H1 (cell line): ENCODE measurements around the gene TNFRSF14. TPM values are rescaled to one million over a fixed set of nuclear protein-coding genes. Genes with fewer than 3 reads are reported as not detected.
A peak's percentile ranks its signal among the peaks of the same experiment; 100 is the strongest.

ENCODE experiments used
- CTCF ChIA-PET: fragments of 300-600 bp; sonication (Branson Sonifier 250); formaldehyde crosslinking; loops from one replicate; lab custom pipeline; 2021; ENCODE audit not compliant: partially characterized antibody; lab: Charles Lee
- POLR2A ChIA-PET: fragments of 300-600 bp; sonication (Branson Sonifier 250); formaldehyde crosslinking; loops from one replicate; lab custom pipeline; 2021; ENCODE audit warnings: inconsistent platforms; ENCODE audit not compliant: partially characterized antibody; lab: Charles Lee
- DNase-seq, 2 experiments: peaks; one replicate each; pipeline versions ENCODE4 v3.0.0 to v3.0.0-alpha.2; 2010 to 2022; ENCODE audit warnings: low spot score in 2 of 2, low read depth in 1 of 2, mixed read lengths in 1 of 2
- FAIRE-seq: peaks from 2 replicates; lab custom pipeline; 2011; peaks lifted over from hg19 to GRCh38; lab: Jason Lieb, UNC
- H2AFZ ChIP-seq: 2 replicates; pipeline ENCODE4 v1.8.1; 2012; ENCODE audit warnings: low read length, inconsistent platforms
- H2AK5ac ChIP-seq: 2 replicates; pipeline ENCODE4 v1.6.1; 2013; ENCODE audit warnings: low read depth, low read length
- H2BK120ac ChIP-seq: replicated peaks from 2 replicates; pipeline ENCODE3; 2013; ENCODE audit warnings: low read depth, low read length, inconsistent platforms
- H2BK12ac ChIP-seq: 2 replicates; pipeline ENCODE4 v1.6.1; 2013; ENCODE audit warnings: low read depth, low read length
- H2BK15ac ChIP-seq: 2 replicates; pipeline ENCODE4 v1.6.1; 2013; ENCODE audit warnings: low read length
- H2BK20ac ChIP-seq: 2 replicates; pipeline ENCODE4 v1.6.1; 2013; ENCODE audit warnings: low read length
- H2BK5ac ChIP-seq: 2 replicates; pipeline ENCODE4 v1.6.1; 2013; ENCODE audit warnings: low read depth, low read length
- H3K14ac ChIP-seq: 2 replicates; pipeline ENCODE4 v1.6.1; 2013; ENCODE audit warnings: inconsistent platforms; ENCODE audit not compliant: insufficient read length
- H3K18ac ChIP-seq: 2 replicates; pipeline ENCODE4 v1.6.1; 2013; ENCODE audit warnings: low read length; ENCODE audit errors: extremely low read depth
- H3K23ac ChIP-seq: 2 replicates; pipeline ENCODE4 v1.6.1; 2013; ENCODE audit warnings: inconsistent platforms; ENCODE audit not compliant: insufficient read length
- H3K23me2 ChIP-seq: 2 replicates; pipeline ENCODE4 v1.6.1; 2013; ENCODE audit warnings: low read depth, low read length
- H3K27ac ChIP-seq: 2 replicates; pipeline ENCODE4 v1.6.1; 2011; ENCODE audit warnings: low read depth, low read length, inconsistent platforms
- H3K27me3 ChIP-seq, 4 experiments: replicated peaks in 1 of 4; 1 replicate in 1 of 4; 2 replicates in 3 of 4; pipeline versions ENCODE4 v1.6.1 to v1.8.1; 2011 to 2013; ENCODE audit warnings: low read length in 3 of 4, mild to moderate bottlenecking in 3 of 4, inconsistent platforms in 2 of 4, mixed read lengths in 2 of 4, moderate library complexity in 1 of 4; ENCODE audit not compliant: control insufficient read depth in 3 of 4, insufficient read depth in 3 of 4; ENCODE audit errors: extremely low read depth in 1 of 4
- H3K36me3 ChIP-seq, 4 experiments: 2 replicates each; pipeline versions ENCODE4 v1.6.1 to v1.8.1; 2011 to 2013; ENCODE audit warnings: mild to moderate bottlenecking in 4 of 4, low read length in 3 of 4, moderate library complexity in 2 of 4, control low read depth in 1 of 4, inconsistent platforms in 1 of 4; ENCODE audit not compliant: insufficient read depth in 4 of 4, control insufficient read depth in 2 of 4
- H3K4ac ChIP-seq: replicated peaks from 2 replicates; pipeline ENCODE3; 2013; ENCODE audit warnings: low read length, low read depth, mixed read lengths, inconsistent platforms; ENCODE audit not compliant: insufficient read length
- H3K4me1 ChIP-seq, 4 experiments: replicated peaks in 1 of 4; 1 replicate in 1 of 4; 2 replicates in 3 of 4; pipeline versions ENCODE4 v1.6.1 to v1.8.1; 2011 to 2013; ENCODE audit warnings: low read length in 3 of 4, inconsistent platforms in 2 of 4, mixed read lengths in 1 of 4; ENCODE audit not compliant: insufficient read depth in 4 of 4, control insufficient read depth in 3 of 4
- H3K4me2 ChIP-seq, 2 experiments: 2 replicates each; pipeline versions ENCODE4 v1.6.1 to v1.8.1; 2011 to 2013; ENCODE audit warnings: low read depth in 2 of 2, low read length in 2 of 2, control low read depth in 1 of 2, inconsistent platforms in 1 of 2, mild to moderate bottlenecking in 1 of 2; ENCODE audit not compliant: insufficient read depth in 1 of 2
- H3K4me3 ChIP-seq, 4 experiments: fragments of 200-600, 300-600 bp in 1 of 4; sonication (generic), shearing (Covaris generic), sonication (Bioruptor Twin) in 1 of 4; 2 replicates each; pipeline versions ENCODE4 v1.5.1 to v1.8.1; 2011 to 2016; ENCODE audit warnings: low read length in 4 of 4, low read depth in 3 of 4, control low read depth in 2 of 4, inconsistent platforms in 2 of 4, mild to moderate bottlenecking in 2 of 4, mixed read lengths in 1 of 4, moderate library complexity in 1 of 4; ENCODE audit not compliant: insufficient read depth in 2 of 4; ENCODE audit errors: extremely low read depth in 1 of 4
- H3K56ac ChIP-seq: replicated peaks from 2 replicates; pipeline ENCODE3; 2013; ENCODE audit warnings: low read depth, mild to moderate bottlenecking, mixed read lengths, low read length, inconsistent platforms; ENCODE audit not compliant: insufficient read length
- H3K79me1 ChIP-seq: 2 replicates; pipeline ENCODE4 v1.6.1; 2013; ENCODE audit warnings: low read depth, low read length, control low read depth
- H3K79me2 ChIP-seq, 2 experiments: 2 replicates each; pipeline versions ENCODE4 v1.6.1 to v1.8.1; 2012 to 2013; ENCODE audit warnings: low read length in 2 of 2, mild to moderate bottlenecking in 2 of 2, inconsistent platforms in 1 of 2; ENCODE audit not compliant: insufficient read depth in 2 of 2, control insufficient read depth in 1 of 2
- H3K9ac ChIP-seq, 4 experiments: replicated peaks in 1 of 4; 1 replicate in 1 of 4; 2 replicates in 3 of 4; pipeline versions ENCODE4 v1.6.1 to v1.8.1; 2011 to 2013; ENCODE audit warnings: low read depth in 3 of 4, low read length in 3 of 4, control low read depth in 2 of 4, mild to moderate bottlenecking in 2 of 4, moderate library complexity in 2 of 4, inconsistent platforms in 1 of 4; ENCODE audit errors: extremely low read depth in 1 of 4
- H3K9me3 ChIP-seq, 2 experiments: 2 replicates each; pipeline versions ENCODE4 v1.6.1 to v1.8.1; 2012 to 2013; ENCODE audit warnings: mild to moderate bottlenecking in 2 of 2, moderate library complexity in 2 of 2, control low read depth in 1 of 2, inconsistent platforms in 1 of 2, low read depth in 1 of 2, low read length in 1 of 2, mixed read lengths in 1 of 2; ENCODE audit not compliant: insufficient read depth in 2 of 2
- H4K20me1 ChIP-seq, 2 experiments: replicated peaks in 1 of 2; 2 replicates each; pipeline versions ENCODE3 to v1.8.1; 2011 to 2013; ENCODE audit warnings: inconsistent platforms in 2 of 2, low read length in 2 of 2, mild to moderate bottlenecking in 1 of 2; ENCODE audit not compliant: insufficient read depth in 2 of 2, control insufficient read depth in 1 of 2
- H4K5ac ChIP-seq: 2 replicates; pipeline ENCODE4 v1.6.1; 2013; ENCODE audit warnings: low read length, low read depth, mixed read lengths, inconsistent platforms; ENCODE audit not compliant: insufficient read length
- H4K8ac ChIP-seq: 2 replicates; pipeline ENCODE4 v1.8.0; 2013; ENCODE audit warnings: mild to moderate bottlenecking, moderate library complexity, low read length, inconsistent platforms; ENCODE audit not compliant: insufficient read depth; ENCODE audit errors: extremely low read depth
- H4K91ac ChIP-seq: replicated peaks from 2 replicates; pipeline ENCODE3; 2013; ENCODE audit warnings: low read length, mixed read lengths, inconsistent platforms; ENCODE audit not compliant: insufficient read length
- BACH1 ChIP-seq: IDR thresholded peaks from 2 replicates; pipeline ENCODE4 v1.6.1; 2012; ENCODE audit warnings: low read length, improper control_type of control experiment
- CHD1 ChIP-seq: IDR thresholded peaks from 2 replicates; pipeline ENCODE4 v1.6.1; 2012; ENCODE audit warnings: low read depth, low read length, improper control_type of control experiment
- CREB1 ChIP-seq: IDR thresholded peaks from 2 replicates; pipeline ENCODE4 v1.6.1; 2012; ENCODE audit warnings: inconsistent platforms
- EP300 ChIP-seq, 2 experiments: IDR thresholded peaks; 1 replicate in 1 of 2; 2 replicates in 1 of 2; pipeline ENCODE4 v1.6.1; 2011 to 2012; ENCODE audit warnings: low read depth in 2 of 2, low read length in 2 of 2, mild to moderate bottlenecking in 2 of 2, borderline replicate concordance in 1 of 2, inconsistent platforms in 1 of 2, moderate library complexity in 1 of 2
- GTF2F1 ChIP-seq: IDR thresholded peaks from 2 replicates; pipeline ENCODE4 v1.6.1; 2012; ENCODE audit warnings: low read depth, low read length, improper control_type of control experiment, borderline replicate concordance
- RBBP5 ChIP-seq: IDR thresholded peaks from 2 replicates; pipeline ENCODE4 v1.7.1; 2012; ENCODE audit warnings: low read depth, mild to moderate bottlenecking, inconsistent platforms, low read length, moderate library complexity, borderline replicate concordance
- SAP30 ChIP-seq: fragments of 300-600 bp; sonication (generic); IDR thresholded peaks from 2 replicates; pipeline ENCODE4 v1.7.1; 2012; ENCODE audit warnings: low read length, moderate library complexity, mild to moderate bottlenecking, inconsistent platforms; ENCODE audit not compliant: insufficient read depth, insufficient replicate concordance
- SIN3A ChIP-seq, 2 experiments: IDR thresholded peaks in 1 of 2; conservative IDR thresholded peaks in 1 of 2; 2 replicates each; pipeline ENCODE4 v1.6.1; 2011 to 2012; ENCODE audit warnings: low read length in 2 of 2, improper control_type of control experiment in 1 of 2, low read depth in 1 of 2, mild to moderate bottlenecking in 1 of 2
- WGBS, 2 experiments: shearing (Covaris generic) in 1 of 2; methylation state at CpG; one replicate each; pipeline versions ENCODE4 v1.1.6 to v1.1.7; 2013 to 2015; ENCODE audit warnings: low lambda C conversion rate in 2 of 2, mixed read lengths in 2 of 2, inconsistent platforms in 1 of 2, low coverage in 1 of 2, missing lambda C conversion rate in 1 of 2; ENCODE audit not compliant: insufficient replicate concordance in 2 of 2, insufficient coverage in 1 of 2, insufficient read length in 1 of 2; ENCODE audit errors: extremely low coverage in 1 of 2, missing lambda C conversion rate in 1 of 2; 5-methylcytosine and 5-hydroxymethylcytosine counted together
- polyA plus RNA-seq, 7 experiments: library from polyadenylated mRNA; depleted of rRNA in 3 of 7; stranded (reverse) in 5 of 7; unstranded in 2 of 7; fragments of >200 nt in 5 of 7; fragments of 200-250 nt in 2 of 7; gene quantifications; 1 replicate in 5 of 7; 2 replicates in 1 of 7; 4 replicates in 1 of 7; pipeline versions ENCODE4 v1.2.1 to v1.2.3, GENCODE V29; 2011 to 2013; ENCODE audit warnings: missing spikeins in 2 of 7, mixed read lengths in 2 of 7
- total RNA-seq: library from RNA; stranded (reverse); fragmentation: NEBNext Ultra II Directional; extraction: Animal tissue kit (Norgen Biotek cat#: 25700); gene quantifications from 2 replicates; pipeline ENCODE4 v1.2.1, GENCODE V29; 2021

The TNFRSF14 gene
- total and polyA plus RNA-seq, 2 of the 8 experiments (the other 6 are each of a cell fraction or from before 2014, with no cell fraction given), result 0.36 to 0.50 TPM

GRCh38 chr1:2566101-2567045 is 10.2 kb downstream of the TNFRSF14 start:
- Histone ChIP-seq H3K23ac (no peak overlapping the region), H3K4me1 (peaks cover 0 to 5% (median 0%) of the 10 kb centered on the region in 4 experiments; a peak in 1 of 7 replicates), H3K9me3 (no peaks in the 10 kb centered on the region), H3K27me3 (no peaks in the 10 kb centered on the region), H2BK120ac (no peak overlapping the region), H3K4me3 (no peak overlapping the region), H2BK20ac (no peak overlapping the region), H2AFZ (no peak overlapping the region), H3K14ac (no peak overlapping the region), H3K9ac (no peak overlapping the region), H3K79me2 (no peaks in the 10 kb centered on the region), H3K36me3 (no peaks in the 10 kb centered on the region), H3K56ac (no peak overlapping the region), H4K91ac (no peak overlapping the region), H3K4me2 (no peak overlapping the region), H3K79me1 (no peaks in the 10 kb centered on the region), H3K23me2 (no peaks in the 10 kb centered on the region), H4K8ac (peak overlapping the region; percentile 79; the same call in 1 of the 2 replicates), H3K4ac (no peak overlapping the region), H3K27ac (no peak overlapping the region), H3K18ac (no peak overlapping the region), H2AK5ac (no peak overlapping the region), H4K20me1 (no peaks in the 10 kb centered on the region), H2BK12ac (no peak overlapping the region), H2BK5ac (no peak overlapping the region), H2BK15ac (no peak overlapping the region), H4K5ac (no peak overlapping the region)
- POLR2A ChIA-PET, result no interaction called here
- DNase-seq, result no peak
- FAIRE-seq, result no peak
- 92% methylated on average over 26 of the region's 34 CpGs; no CpG with 5 or more reads in 1 of the 2 experiments for WGBS, 2 experiments
- CTCF ChIA-PET, result no interaction called here
- TF ChIP-seq BACH1, result no peak
- no peak for TF ChIP-seq SAP30
- TF ChIP-seq GTF2F1, result no peak
- TF ChIP-seq SIN3A (conservative IDR thresholded peaks at IDR 0.05 in 1 of 2, IDR thresholded peaks at IDR 0.05 in 1 of 2; ENCODE audit: low read depth in 1 of 2, low read length in 2 of 2), result no peak
- TF ChIP-seq CREB1, result no peak
- TF ChIP-seq EP300 (IDR thresholded peaks at IDR 0.05; ENCODE audit: borderline replicate concordance in 1 of 2, low read depth in 2 of 2, low read length in 2 of 2), result no peak
- no peak for TF ChIP-seq CHD1
- no peak for TF ChIP-seq RBBP5
